Measurements from ENCODE around the gene SLC22A2. TPM values are rescaled to one million over a fixed set of nuclear protein-coding genes. Genes with fewer than 3 reads are reported as not detected.

SLC22A2 gene
- total RNA-seq, 4 donors from 2014 or later = not detected

DNA sequence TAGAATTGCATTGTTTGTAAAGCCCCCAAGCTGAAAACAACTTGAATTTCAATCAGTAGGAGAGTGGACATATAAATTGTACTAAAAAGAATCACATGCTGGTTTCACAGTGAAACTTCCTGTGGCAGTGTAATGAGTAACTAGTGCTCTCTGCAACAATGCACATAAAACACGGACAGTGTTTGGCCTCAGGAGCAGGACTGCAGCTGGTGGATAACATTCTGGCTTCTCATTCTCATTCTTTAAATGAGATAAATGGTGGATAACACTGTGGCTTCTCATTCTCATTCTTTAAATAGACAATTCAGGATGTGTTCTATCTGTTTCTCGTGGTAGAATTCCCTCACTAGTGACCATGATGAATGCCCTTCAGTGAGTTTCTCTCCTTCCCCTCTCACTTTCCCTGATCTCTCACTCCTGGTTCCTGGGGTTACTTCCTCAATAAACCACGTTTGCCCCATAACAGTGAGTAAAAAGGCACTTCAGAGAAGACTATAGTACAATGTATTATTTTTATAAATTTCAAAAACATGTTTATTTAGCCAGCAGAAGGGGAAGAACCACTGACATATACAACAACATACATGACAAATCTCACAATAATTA lies 59.9 kb downstream of the SLC22A2 start:
- no peak for ATAC-seq (ENCODE audit: low FRiP score)
- DNase-seq (ENCODE audit: low spot score) = no peak
- TF ChIP-seq, protein P1, sequence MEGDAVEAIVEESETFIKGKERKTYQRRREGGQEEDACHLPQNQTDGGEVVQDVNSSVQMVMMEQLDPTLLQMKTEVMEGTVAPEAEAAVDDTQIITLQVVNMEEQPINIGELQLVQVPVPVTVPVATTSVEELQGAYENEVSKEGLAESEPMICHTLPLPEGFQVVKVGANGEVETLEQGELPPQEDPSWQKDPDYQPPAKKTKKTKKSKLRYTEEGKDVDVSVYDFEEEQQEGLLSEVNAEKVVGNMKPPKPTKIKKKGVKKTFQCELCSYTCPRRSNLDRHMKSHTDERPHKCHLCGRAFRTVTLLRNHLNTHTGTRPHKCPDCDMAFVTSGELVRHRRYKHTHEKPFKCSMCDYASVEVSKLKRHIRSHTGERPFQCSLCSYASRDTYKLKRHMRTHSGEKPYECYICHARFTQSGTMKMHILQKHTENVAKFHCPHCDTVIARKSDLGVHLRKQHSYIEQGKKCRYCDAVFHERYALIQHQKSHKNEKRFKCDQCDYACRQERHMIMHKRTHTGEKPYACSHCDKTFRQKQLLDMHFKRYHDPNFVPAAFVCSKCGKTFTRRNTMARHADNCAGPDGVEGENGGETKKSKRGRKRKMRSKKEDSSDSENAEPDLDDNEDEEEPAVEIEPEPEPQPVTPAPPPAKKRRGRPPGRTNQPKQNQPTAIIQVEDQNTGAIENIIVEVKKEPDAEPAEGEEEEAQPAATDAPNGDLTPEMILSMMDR (IDR thresholded peaks at IDR 0.05) = no peak

GRCh38 chr6:160197662-160198061 lies 61.0 kb downstream of the SLC22A2 start:
- TF ChIP-seq, protein P1 (IDR thresholded peaks at IDR 0.05) = no peak
- no peak for DNase-seq (ENCODE audit: low spot score)
- ATAC-seq (ENCODE audit: low FRiP score) = no peak

DNA sequence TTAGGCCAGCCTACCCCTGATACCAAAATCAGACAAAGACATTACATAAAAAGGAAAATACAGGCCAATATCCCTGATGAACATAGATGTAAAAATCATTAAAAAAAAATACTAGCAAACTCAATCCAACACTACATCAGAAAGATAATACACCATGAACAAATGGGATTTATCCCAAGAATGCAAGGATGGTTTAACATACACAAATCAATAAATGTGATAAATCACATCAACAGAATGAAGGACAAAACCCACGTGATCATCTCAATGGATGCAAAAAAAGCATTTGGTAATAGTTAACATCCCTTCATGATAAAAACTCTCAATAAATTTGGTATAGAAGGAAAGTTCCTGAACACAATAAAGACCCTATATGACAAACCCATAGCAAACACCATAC lies 63.8 kb downstream of the SLC22A2 start:
- TF ChIP-seq, protein P1 (IDR thresholded peaks at IDR 0.05) = no peak
- ATAC-seq (ENCODE audit: low FRiP score) = no peak
- no peak for DNase-seq (ENCODE audit: low spot score)

- TF ChIP-seq, protein P1 (IDR thresholded peaks at IDR 0.05) = no peak
- ATAC-seq (ENCODE audit: low FRiP score) = no peak
- DNase-seq (ENCODE audit: low spot score) = no peak
Observed at GRCh38 chr6:160192840-160193239, 65.8 kb downstream of the SLC22A2 start.

DNA sequence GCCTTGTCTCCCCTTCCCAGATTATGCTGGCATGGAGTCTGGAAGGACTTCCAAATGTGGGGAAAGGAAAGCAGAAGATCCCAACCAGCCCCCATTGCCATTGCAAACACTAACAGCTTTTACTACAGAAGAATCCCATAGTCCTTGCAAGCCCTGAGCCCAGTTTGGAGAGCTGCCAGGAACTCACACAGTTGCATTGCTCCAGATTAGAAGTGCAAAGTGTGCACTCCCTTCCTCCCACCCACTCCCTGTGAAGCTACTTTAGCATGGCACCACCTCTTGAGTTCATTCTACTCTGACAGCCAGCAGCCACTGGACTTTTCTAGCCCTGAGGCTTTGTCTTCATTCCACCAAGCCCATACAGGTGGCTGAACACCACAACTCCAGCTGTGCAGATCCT lies 67.6 kb downstream of the SLC22A2 start:
- ATAC-seq (ENCODE audit: low FRiP score) (no peak), DNase-seq (ENCODE audit: low spot score) (no peak)
- TF ChIP-seq, protein P1 (IDR thresholded peaks at IDR 0.05) = no peak

- no peak for ATAC-seq (ENCODE audit: low FRiP score)
- TF ChIP-seq, protein P1 (IDR thresholded peaks at IDR 0.05) = no peak
- no peak for DNase-seq (ENCODE audit: low spot score)
Observed at GRCh38 chr6:160190081-160190480, 68.5 kb downstream of the SLC22A2 start.

DNA sequence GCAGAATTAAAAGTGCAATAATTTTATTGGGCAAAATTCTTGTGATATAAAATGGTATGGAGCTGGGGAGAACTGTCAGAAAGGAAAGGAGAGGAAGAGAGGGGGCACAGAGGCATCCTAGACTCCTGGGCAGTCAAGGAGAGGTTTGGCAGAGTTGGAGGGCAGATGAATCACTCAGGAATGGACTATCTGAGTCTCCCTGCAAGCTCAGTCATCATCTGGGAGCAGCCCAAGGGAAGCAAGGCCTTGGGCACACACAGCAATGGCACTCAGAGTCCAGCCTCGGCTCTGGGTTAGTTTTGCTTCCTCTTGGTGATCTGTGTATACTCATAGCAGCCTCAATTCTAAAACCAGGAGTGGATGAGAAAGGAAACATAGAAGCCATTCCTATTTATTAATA lies 69.8 kb downstream of the SLC22A2 start:
- no peak for DNase-seq (ENCODE audit: low spot score)
- TF ChIP-seq, protein P1 (IDR thresholded peaks at IDR 0.05) = no peak

More for the DNA sequence above, 69.8 kb downstream of the SLC22A2 start:
- ATAC-seq (ENCODE audit: low FRiP score) = no peak
